Mesenchymal stem cell (in vitro differentiated cells and primary cell): ENCODE measurements around the gene BAZ1B.

Experiments used
- DNase-seq: peaks from one replicate; pipeline ENCODE4 v3.0.0-alpha.2; 2013
- H2AFZ ChIP-seq: one replicate; pipeline ENCODE4 v1.6.1; 2013; ENCODE audit warnings: low read depth, mild to moderate bottlenecking, control low read depth, inconsistent platforms, low read length, moderate library complexity
- H2AK5ac ChIP-seq: 2 replicates; pipeline ENCODE4 v1.6.1; 2013; ENCODE audit warnings: low read length, moderate library complexity, mild to moderate bottlenecking, inconsistent platforms; ENCODE audit not compliant: severe bottlenecking
- H2BK120ac ChIP-seq: one replicate; pipeline ENCODE4 v1.6.1; 2013; ENCODE audit warnings: low read depth, mild to moderate bottlenecking, inconsistent platforms, low read length, moderate library complexity
- H2BK12ac ChIP-seq, 2 experiments: one replicate each; pipeline ENCODE4 v1.6.1; 2013; ENCODE audit warnings: inconsistent platforms in 2 of 2, low read length in 2 of 2, mild to moderate bottlenecking in 2 of 2, moderate library complexity in 2 of 2, control low read depth in 1 of 2
- H2BK15ac ChIP-seq: one replicate; pipeline ENCODE4 v1.6.1; 2013; ENCODE audit warnings: mild to moderate bottlenecking, low read depth, inconsistent platforms; ENCODE audit not compliant: poor library complexity, severe bottlenecking
- H2BK5ac ChIP-seq: 2 replicates; pipeline ENCODE4 v1.6.1; 2013; ENCODE audit warnings: low read depth, mild to moderate bottlenecking, low read length, control low read depth, inconsistent platforms; ENCODE audit not compliant: poor library complexity, severe bottlenecking
- H3K14ac ChIP-seq, 2 experiments: one replicate each; pipeline ENCODE4 v1.6.1; 2013; ENCODE audit warnings: inconsistent platforms in 2 of 2, low read length in 2 of 2, control low read depth in 1 of 2, mild to moderate bottlenecking in 1 of 2, moderate library complexity in 1 of 2
- H3K18ac ChIP-seq, 2 experiments: one replicate each; pipeline ENCODE4 v1.6.1; 2013; ENCODE audit warnings: inconsistent platforms in 2 of 2, low read length in 2 of 2, control low read depth in 1 of 2, low read depth in 1 of 2, mild to moderate bottlenecking in 1 of 2
- H3K23ac ChIP-seq, 2 experiments: one replicate each; pipeline ENCODE4 v1.6.1; 2013; ENCODE audit warnings: inconsistent platforms in 2 of 2, low read length in 2 of 2, mild to moderate bottlenecking in 2 of 2, moderate library complexity in 2 of 2, control low read depth in 1 of 2
- H3K27ac ChIP-seq: 2 replicates; pipeline ENCODE4 v1.5.1; 2013; ENCODE audit warnings: mild to moderate bottlenecking, moderate library complexity, low read length, control low read depth, inconsistent platforms; ENCODE audit not compliant: poor library complexity, severe bottlenecking
- H3K27me3 ChIP-seq, 2 experiments: 2 replicates each; pipeline versions ENCODE4 v1.6.1 to v1.7.0; 2013; ENCODE audit warnings: low read length in 2 of 2, mild to moderate bottlenecking in 2 of 2, moderate library complexity in 2 of 2, control low read depth in 1 of 2, inconsistent platforms in 1 of 2; ENCODE audit not compliant: control insufficient read depth in 1 of 2, insufficient read depth in 1 of 2
- H3K36me3 ChIP-seq, 2 experiments: 2 replicates each; pipeline versions ENCODE4 v1.6.1 to v1.7.0; 2013; ENCODE audit warnings: low read length in 2 of 2, control low read depth in 1 of 2, inconsistent platforms in 1 of 2, low read depth in 1 of 2, mild to moderate bottlenecking in 1 of 2; ENCODE audit not compliant: insufficient read depth in 2 of 2, control insufficient read depth in 1 of 2
- H3K4ac ChIP-seq, 2 experiments: one replicate each; pipeline ENCODE4 v1.6.1; 2013; ENCODE audit warnings: inconsistent platforms in 2 of 2, low read length in 2 of 2, mild to moderate bottlenecking in 2 of 2, moderate library complexity in 2 of 2, control low read depth in 1 of 2, low read depth in 1 of 2
- H3K4me1 ChIP-seq: 2 replicates; pipeline ENCODE4 v1.6.1; 2013; ENCODE audit warnings: low read depth, low read length, control low read depth; ENCODE audit not compliant: control insufficient read depth, insufficient read depth
- H3K4me2 ChIP-seq: 2 replicates; pipeline ENCODE4 v1.6.1; 2013; ENCODE audit warnings: low read length, mild to moderate bottlenecking, inconsistent platforms; ENCODE audit not compliant: poor library complexity, severe bottlenecking
- H3K4me3 ChIP-seq, 2 experiments: 2 replicates each; pipeline versions ENCODE4 v1.5.1 to v1.7.0; 2013; ENCODE audit warnings: low read length in 2 of 2, mild to moderate bottlenecking in 2 of 2, control low read depth in 1 of 2, low read depth in 1 of 2; ENCODE audit not compliant: insufficient read depth in 1 of 2
- H3K79me1 ChIP-seq: replicated peaks from 2 replicates; pipeline ENCODE4 v1.6.1; 2013; ENCODE audit warnings: mild to moderate bottlenecking, control low read depth, low read length, inconsistent platforms; ENCODE audit not compliant: poor library complexity, severe bottlenecking
- H3K9ac ChIP-seq: 2 replicates; pipeline ENCODE4 v1.7.0; 2013; ENCODE audit warnings: mild to moderate bottlenecking, low read length, moderate library complexity
- H3K9me3 ChIP-seq: 2 replicates; pipeline ENCODE4 v1.7.0; 2013; ENCODE audit warnings: mild to moderate bottlenecking, low read length; ENCODE audit not compliant: control insufficient read depth
- H4K8ac ChIP-seq: one replicate; pipeline ENCODE4 v1.6.1; 2013; ENCODE audit warnings: inconsistent platforms, mild to moderate bottlenecking, low read length, moderate library complexity
- H4K91ac ChIP-seq: one replicate; pipeline ENCODE4 v1.6.1; 2013; ENCODE audit warnings: mild to moderate bottlenecking, low read length, inconsistent platforms
- WGBS: methylation state at CpG from one replicate; pipeline ENCODE4 v1.1.7; 2013; ENCODE audit warnings: mixed read lengths; 5-methylcytosine and 5-hydroxymethylcytosine counted together

BAZ1B gene

DNA sequence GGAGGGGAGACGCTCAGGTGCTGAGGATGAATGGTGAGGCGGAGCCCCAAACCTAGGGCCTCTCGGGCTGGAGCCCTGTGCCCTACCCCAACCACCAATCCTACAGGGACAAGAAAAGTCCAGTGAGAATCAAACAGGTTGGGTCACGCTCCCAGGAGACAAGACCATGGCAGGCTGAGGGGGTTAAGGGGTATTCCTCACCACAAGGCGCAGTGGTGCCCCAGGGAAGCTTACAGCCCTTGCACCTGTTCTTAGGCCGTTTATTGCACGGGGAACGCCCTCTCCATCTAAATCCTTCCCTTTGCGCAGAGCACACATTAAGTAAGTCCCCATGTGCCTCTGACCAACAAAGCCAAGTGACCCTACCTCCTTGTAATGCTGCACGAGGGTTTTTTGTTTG, 85.0 kb downstream of the BAZ1B start:
- Histone ChIP-seq H3K18ac (no peak overlapping the region), H3K79me1 (peaks cover 2% of the 10 kb centered on the region), H2BK120ac (no peak overlapping the region), H3K27me3 (peaks cover 0 to 22% of the 10 kb centered on the region in 2 experiments), H2BK12ac (no peak overlapping the region), H3K4me2 (no peak overlapping the region), H3K9me3 (peaks cover 4% of the 10 kb centered on the region), H3K4me3 (no peak overlapping the region), H3K4me1 (peaks cover 28% of the 10 kb centered on the region), H3K36me3 (peaks cover 33 to 37% of the 10 kb centered on the region in 2 experiments), H4K8ac (peak overlapping the region; percentile 16), H2AFZ (no peak overlapping the region), H3K4ac (no peak overlapping the region), H3K23ac (no peak overlapping the region), H2BK5ac (no peak overlapping the region), H3K27ac (no peak overlapping the region), H4K91ac (no peak overlapping the region), H2BK15ac (peak overlapping the region; percentile 18), H3K14ac (no peak overlapping the region), H2AK5ac (no peak overlapping the region), H3K9ac (no peak overlapping the region)
- 90% methylated on average over 5 of the region's 10 CpGs for WGBS
- no peak for DNase-seq

DNA sequence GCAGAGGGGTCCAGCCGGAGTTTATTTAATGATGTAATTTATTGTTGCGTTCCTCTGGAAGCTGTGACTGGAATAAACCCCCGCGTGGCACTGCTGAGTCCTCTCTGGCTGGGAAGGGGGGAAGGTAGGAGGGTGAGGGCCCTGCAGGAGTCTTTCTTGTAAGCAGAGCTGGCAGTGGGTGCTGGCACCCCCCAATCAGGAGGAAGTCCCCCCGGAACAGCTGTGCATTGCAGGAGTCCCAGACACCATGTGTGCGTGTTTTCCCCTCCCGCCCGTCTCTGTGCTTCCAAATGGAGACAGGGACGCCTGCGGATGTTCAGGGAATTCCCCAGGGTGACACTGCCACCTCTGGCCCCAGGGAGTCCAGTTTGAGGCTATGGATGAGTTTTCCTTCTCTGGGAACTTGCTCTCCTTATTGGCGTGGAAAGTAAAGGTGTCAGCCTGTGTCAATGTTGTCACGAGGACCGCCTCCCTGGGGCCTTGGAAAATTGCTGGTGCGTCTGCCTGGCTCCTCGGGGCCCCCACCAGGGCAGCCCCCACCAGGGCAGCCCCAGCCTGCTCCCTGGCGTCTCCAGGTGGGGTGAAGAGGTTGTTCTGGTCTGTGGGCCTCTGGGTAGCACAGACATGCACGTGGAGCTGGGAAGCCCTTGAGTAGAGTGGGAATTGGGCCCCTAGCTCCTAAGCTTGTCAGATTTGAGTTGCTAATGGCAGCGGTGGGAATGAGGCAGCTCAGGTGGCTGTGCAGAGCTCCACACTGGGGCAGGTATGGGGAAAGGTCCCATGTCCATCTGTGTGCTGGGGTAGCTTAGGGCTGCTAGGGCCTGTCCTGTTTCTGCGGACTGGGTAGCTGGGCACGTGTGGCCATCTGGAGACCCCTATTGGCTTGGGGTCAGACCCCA, 85.8 kb downstream of the BAZ1B start:
- peak; percentile 47 for DNase-seq
- 69% methylated on average over 20 of the region's 20 CpGs for WGBS
- H3K4me3 ChIP-seq: no peak overlapping the region

DNA sequence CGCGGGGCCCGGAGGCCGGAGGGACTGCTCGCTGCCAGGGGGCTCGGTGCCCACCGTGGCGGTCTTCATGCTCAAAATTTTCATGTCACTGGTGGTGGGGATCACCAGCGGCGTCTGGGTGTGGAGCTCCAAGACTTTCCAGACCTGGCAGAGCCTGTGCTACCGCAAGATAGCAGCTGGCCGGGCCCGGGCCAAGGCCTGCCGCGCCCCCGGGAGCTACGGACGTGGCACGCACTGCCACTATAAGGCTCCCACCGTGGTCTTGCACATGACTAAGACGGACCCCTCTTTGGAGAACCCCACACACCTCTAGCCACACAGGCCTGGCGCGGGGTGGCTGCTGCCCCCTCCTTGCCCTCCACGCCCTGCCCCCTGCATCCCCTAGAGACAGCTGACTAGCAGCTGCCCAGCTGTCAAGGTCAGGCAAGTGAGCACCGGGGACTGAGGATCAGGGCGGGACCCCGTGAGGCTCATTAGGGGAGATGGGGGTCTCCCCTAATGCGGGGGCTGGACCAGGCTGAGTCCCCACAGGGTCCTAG, 86.6 kb downstream of the BAZ1B start:
- Histone ChIP-seq H2AFZ (no peak overlapping the region), H3K4ac (no peak overlapping the region), H3K18ac (no peak overlapping the region), H3K4me2 (peak overlapping the region; percentile 58), H3K4me1 (peaks cover 26% of the 10 kb centered on the region), H2AK5ac (no peak overlapping the region), H4K91ac (no peak overlapping the region), H3K79me1 (no peaks in the 10 kb centered on the region), H3K23ac (no peak overlapping the region), H3K36me3 (peaks cover 18 to 28% of the 10 kb centered on the region in 2 experiments), H3K27ac (no peak overlapping the region), H2BK15ac (no peak overlapping the region), H4K8ac (no peak overlapping the region), H3K9me3 (peaks cover 4% of the 10 kb centered on the region), H2BK12ac (no peak overlapping the region), H3K14ac (no peak overlapping the region), H3K27me3 (peaks cover 0 to 33% of the 10 kb centered on the region in 2 experiments), H2BK120ac (no peak overlapping the region), H2BK5ac (no peak overlapping the region), H3K4me3 (no peak overlapping the region), H3K9ac (no peak overlapping the region)
- DNase-seq: no peak
- 95% methylated on average over 28 of the region's 28 CpGs for WGBS

More for the DNA sequence above, 85.8 kb downstream of the BAZ1B start:
- Histone ChIP-seq H3K18ac (peak overlapping the region in 1 of 2 experiments; percentile 23), H2AK5ac (no peak overlapping the region), H2BK15ac (peak overlapping the region; percentile 63), H2BK5ac (no peak overlapping the region), H3K4me2 (peak overlapping the region; percentile 58), H3K14ac (no peak overlapping the region), H2AFZ (no peak overlapping the region), H3K36me3 (peaks cover 25 to 32% of the 10 kb centered on the region in 2 experiments), H2BK120ac (no peak overlapping the region), H3K4ac (no peak overlapping the region), H2BK12ac (no peak overlapping the region), H3K9me3 (peaks cover 4% of the 10 kb centered on the region), H4K8ac (no peak overlapping the region), H3K9ac (no peak overlapping the region), H3K4me1 (peaks cover 28% of the 10 kb centered on the region), H3K27ac (no peak overlapping the region), H3K23ac (no peak overlapping the region), H4K91ac (peak overlapping the region; percentile 16), H3K27me3 (peaks cover 0 to 27% of the 10 kb centered on the region in 2 experiments), H3K79me1 (no peaks in the 10 kb centered on the region)

DNA sequence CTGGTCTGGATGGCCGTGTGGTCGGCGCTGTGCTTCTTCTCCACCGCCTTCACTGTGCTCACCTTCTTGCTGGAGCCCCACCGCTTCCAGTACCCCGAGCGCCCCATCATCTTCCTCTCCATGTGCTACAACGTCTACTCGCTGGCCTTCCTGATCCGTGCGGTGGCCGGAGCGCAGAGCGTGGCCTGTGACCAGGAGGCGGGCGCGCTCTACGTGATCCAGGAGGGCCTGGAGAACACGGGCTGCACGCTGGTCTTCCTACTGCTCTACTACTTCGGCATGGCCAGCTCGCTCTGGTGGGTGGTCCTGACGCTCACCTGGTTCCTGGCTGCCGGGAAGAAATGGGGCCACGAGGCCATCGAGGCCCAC, 87.4 kb downstream of the BAZ1B start:
- Histone ChIP-seq H3K27ac (no peak overlapping the region), H3K14ac (peak overlapping the region in 1 of 2 experiments; percentile 49), H3K27me3 (peaks cover 0 to 33% of the 10 kb centered on the region in 2 experiments), H2BK15ac (peak overlapping the region; percentile 9), H3K4me3 (no peak overlapping the region), H2BK120ac (no peak overlapping the region), H3K36me3 (peaks cover 10 to 21% of the 10 kb centered on the region in 2 experiments), H3K4me1 (peaks cover 26% of the 10 kb centered on the region), H2AK5ac (no peak overlapping the region), H3K18ac (no peak overlapping the region), H3K9ac (no peak overlapping the region), H4K8ac (no peak overlapping the region), H2BK5ac (no peak overlapping the region), H3K9me3 (peaks cover 4% of the 10 kb centered on the region), H2AFZ (no peak overlapping the region), H4K91ac (no peak overlapping the region), H3K79me1 (no peaks in the 10 kb centered on the region), H2BK12ac (peak overlapping the region in 1 of 2 experiments; percentile 3), H3K4me2 (no peak overlapping the region), H3K23ac (no peak overlapping the region), H3K4ac (no peak overlapping the region)
- no peak for DNase-seq
- 98% methylated on average over 26 of the region's 26 CpGs for WGBS
